CD4-positive, alpha-beta T cell treated with Interleukin-17A for 1 hour (primary cell): ENCODE measurements around the gene AFF1.

Source experiments
- DNase-seq: peaks from one replicate; pipeline ENCODE4 v3.0.0-alpha.2; 2020

AFF1 gene

DNA sequence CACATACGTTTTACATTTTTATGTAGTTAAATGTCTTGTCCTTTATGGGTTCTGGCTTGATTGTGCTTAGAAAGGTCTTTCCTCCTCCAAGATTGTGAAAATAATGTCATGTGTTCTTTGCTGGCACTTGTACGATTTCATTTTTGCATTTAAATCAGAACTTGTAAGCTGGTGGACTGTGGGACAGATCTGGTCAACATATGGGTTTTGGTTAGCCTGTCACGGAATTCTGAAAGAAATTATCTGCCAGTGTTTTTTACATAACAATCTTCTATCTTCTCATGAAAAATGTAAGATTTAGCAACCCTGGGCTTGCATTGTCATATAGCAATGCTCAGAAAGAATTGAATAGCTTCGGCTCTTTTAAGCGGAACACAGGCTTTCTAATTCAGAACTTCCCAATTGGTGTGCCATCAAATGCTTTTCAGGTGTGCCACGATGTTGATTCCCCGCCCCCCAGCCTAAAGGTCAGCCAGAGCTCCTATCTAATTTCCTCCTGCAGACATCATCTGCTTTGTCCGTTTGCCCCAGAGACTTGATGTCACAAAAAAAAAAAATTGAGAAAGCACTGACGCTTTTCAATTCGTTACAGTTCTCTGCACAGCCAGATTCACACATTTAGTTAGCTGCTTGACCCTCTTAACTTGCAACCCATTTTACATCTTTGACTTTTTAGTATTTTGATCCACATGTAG, 16.2 kb downstream of the AFF1 start:
- DNase-seq: no peak

DNA sequence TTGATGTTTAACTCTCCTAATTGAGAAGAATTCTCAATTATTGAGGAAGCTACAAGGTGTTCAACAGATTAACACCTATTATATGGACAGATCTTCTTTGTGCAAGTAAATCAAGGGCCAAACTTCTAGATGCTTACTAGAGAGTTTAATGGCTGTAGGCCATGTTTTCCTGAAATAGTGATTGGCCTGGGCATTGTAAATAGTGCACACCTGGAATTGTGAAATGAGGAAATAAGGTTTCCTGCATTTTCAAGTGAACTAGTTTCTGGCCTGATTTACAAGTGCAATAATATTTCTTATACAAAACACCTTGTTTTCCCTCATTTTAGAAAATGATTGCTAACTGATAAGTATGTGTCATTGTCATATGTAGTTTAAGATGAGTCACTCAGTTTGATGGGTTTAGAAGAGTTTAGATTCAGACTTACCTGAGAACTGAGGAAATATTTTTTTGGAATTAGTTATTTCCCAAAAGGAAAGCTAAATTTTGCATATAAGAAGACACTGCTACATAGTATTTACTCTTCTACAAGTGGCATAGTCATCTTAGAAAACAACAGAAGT, 21.2 kb downstream of the AFF1 start:
- no peak for DNase-seq

DNA sequence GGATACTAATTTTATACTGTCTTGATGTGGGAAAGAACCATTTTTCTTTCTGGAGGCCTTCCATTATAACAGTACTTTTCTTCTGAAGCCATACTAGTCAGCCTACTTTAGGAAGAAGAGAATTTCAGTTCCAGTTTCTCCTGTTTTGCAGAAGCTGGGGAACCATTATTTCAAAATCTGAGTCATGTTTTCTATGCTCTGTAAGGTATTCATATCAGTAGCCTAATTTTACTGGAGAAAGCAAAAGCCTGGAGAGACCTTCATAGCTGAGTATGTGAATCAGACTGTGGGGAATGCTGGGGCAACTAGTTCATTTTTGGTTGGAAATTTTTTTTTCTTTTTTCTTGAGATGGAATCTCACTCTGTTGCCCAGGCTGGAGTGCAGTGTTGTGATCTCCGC, 22.4 kb downstream of the AFF1 start:
- DNase-seq: no peak

DNA sequence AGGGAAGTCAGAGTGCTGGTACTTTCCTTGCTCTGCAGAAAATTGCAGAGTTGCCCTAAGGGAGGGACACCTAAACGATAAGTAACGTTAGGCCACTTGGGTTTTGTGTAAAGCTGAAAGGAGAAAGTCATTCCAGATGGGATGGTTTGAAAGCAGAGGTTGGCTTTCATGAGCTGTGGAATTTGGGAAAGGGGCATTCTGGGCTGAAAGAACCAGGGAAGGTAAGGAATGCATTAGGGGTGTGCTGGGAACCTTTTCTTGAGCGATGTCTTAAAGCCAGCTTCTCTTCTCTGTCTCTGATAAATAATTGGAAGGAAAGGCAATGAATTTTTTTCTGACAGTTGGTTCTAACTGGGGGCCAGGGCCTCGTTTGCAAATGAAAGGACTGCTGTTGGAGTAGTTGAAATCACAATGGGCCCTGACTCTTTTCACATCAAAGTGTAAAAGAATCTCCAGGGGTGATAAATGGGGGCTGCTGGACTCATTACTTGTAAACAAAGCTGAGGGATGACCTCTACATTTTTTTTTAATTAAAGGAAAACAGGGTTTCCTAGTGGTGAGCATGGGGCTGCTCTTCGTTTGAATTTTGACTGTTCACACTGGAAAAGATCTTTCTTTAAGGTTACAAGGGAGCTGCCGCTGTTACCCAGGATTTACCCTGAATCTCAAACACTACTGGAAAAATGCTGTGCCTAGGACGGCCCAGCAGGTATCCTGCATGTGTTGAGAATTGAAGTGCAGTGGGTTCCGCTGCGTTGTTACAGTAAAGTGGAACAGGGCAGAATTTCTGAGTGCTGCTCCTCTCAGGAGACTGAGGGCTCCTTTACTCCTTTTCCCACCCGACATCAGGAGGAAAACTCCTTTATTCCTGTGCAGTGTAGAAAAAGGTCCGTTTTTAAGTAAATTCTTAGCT, 25.0 kb downstream of the AFF1 start:
- no peak for DNase-seq

DNA sequence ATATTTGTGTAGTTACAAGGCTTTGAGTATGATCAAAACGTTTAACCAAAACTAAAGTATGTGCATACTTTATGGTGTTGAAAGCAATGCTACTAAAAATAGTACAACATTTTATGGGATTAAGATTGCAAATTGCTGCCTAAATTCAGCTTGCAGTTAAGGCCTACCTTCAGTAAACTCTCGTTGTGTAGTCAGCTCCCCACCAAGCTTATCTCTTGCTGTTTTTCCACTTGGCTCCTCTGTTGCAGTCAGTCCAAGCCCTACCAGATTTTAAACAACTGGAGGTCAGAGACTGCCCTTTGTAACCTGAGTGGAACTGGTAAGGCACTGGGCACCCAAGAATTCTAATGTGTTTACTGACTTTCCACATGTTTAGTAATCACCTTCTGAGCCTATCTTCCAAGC, 25.7 kb downstream of the AFF1 start:
- no peak for DNase-seq

DNA sequence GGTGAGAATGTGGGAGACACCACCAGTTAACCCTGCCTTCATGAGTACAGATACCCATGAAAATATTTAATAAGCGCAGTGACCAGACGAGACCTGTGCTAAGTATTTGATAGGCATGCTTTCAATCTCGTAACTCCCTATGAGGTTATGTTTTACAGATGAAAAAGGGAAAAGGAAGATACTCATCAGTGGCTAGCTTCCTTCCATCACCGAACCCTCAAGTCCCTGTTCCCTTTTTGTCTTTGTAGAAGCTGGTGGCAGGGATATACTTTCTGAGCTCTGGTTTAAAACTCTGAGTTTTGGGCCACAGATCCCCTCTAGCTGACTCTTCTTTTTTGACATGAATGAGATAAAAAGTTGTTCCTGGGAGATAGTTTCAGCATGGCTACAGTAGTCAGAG, 26.3 kb downstream of the AFF1 start:
- DNase-seq: no peak

DNA sequence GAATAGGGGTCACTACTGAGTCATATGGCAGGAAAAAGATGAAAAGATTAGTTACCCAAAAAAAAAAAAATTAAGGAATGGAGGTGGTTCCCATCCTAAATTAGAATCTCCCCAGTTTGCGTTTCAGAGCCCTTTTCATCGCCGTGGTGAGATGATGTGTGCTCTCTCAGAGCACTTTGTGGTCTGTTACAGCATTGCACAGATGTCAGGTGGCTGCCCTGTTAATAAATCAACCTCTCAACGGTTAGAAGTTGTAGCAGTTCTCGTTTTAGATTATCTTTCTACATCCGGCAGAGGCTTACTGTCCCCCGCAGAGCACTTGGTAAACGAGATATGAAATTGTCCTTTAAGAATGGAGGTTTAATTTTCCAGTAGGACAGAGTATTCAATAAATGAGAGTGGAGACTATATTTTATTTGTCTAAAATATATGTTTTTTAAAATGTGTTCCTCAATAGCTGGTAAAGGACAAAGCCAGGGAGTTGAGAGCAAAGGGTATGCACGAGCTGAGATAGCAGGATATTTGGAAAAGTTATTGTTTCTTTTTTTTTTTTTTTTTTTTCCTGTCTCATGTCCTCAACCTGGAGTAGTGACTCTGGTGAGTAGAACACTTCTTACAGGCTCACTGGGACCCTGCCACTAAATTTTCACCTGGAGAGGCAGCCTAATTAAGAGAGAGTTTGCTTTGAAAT, 26.9 kb downstream of the AFF1 start:
- no peak for DNase-seq

DNA sequence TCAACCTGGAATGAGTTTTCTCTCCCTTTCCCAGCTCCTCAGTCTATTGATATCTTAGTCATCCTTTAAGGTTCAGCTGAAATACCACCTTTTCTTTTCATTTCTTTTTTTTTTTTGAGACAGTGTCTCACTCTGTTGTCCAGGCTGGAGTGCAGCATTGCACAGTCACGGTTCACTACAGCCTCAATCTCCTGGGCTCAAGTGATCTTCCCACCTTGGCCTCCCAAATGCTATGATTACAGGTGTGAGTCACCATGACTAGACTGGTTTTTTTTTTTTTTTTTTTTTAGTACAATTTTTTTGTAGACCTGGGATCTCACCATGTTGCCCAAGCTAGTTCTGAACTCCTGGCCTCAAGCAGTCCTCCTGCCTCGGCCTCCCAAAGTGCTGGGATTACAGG, 28.9 kb downstream of the AFF1 start:
- no peak for DNase-seq

DNA sequence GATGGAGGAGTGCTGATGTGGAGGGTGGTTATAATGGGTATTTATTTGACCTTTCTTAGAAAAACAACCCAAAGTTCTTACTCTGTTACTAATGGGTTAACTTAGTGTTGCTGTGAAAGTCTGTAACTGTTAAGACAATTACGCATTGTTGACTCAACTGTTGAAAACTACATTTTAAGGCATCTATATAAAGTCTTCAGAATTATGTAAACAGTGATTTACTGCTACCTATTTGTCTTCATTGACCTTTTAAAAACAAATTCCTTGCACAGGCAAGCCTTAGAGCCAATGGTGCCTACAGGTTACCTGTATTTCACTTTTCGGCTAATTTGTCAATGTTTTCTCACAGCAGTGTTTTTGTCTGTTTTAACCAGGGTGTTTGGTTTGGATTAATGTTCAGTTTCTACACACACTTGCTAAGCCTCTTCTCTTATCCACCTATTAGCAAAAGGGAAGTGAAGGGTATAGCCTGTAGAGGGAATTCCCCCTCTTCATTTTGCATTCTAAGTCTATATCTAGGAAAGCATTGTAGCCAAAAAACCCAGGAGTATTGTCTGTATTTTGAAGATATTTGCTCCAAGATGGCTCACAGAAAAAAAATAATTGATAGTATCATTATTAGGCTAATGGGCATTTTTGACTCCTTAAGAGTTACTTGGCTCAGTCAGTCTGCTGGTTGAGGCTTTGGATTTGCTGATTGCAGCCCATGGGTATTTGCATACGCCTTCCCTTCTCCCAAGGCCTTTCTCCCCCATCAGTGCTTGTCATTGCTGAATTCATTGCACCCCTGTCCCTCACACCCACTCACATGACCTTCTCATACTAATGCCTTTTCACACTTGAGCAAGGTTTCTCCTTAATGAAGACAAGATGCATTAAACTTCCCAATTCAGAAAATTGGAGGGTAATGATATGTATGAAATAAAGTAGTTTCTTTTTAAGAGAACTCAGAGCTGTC, 30.5 kb downstream of the AFF1 start:
- DNase-seq: no peak

DNA sequence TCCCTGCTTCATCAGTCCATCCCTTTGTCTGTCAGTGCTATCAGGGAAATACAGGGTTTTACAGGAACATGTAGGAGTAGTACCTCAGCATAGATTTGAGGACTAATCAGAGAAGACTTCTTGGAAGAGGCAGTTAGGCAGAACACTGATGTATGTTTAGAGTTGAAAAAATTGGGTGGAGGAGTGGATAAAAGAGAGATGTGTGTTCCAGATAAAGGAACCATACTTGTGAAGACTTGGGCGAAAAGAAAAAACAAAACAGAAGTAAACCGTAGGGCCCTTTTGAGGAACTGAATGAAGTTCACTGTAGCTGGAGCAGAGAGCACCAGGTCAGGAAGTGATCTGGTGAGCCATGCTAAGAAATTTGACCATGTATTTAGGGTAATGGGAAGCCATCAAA, 32.3 kb downstream of the AFF1 start:
- no peak for DNase-seq

DNA sequence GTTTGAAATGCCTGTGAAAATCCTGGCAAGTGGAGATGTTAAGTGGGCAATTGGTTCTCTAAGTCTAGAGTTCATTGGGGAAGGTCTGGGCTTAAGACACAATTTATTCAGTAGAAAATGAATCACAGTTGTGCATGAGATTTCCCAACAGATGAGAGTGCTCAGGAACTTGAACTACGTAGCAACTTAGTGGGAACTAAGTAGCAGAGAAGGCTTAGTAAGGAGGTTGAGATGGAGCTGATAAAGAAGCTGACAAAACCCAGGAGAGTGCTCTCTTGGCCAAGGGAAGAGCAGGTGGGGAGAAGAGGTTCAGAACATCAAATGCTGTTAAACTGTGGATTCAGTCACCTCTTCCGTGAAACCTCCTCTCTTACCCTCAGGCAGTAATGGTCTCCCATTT, 33.0 kb downstream of the AFF1 start:
- no peak for DNase-seq

DNA sequence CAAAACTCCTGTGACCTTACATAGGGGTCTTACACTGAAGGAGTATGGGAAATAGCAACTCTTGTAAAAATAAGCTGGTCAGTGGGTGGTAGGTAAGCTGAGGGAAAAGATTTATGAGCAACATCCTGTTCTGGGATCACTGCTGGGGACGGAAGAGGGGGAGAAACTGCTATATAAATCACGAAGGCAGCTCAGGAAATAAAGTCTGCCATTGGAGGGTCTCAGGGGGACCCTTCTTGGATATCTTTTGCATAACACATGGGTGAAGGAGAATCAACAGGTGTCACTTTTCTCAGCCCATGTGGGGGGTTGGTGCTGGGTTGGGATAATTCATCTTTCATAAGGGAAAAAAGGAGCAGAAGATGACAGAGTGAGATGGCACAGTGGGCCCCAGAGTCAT, 33.7 kb downstream of the AFF1 start:
- DNase-seq: no peak

DNA sequence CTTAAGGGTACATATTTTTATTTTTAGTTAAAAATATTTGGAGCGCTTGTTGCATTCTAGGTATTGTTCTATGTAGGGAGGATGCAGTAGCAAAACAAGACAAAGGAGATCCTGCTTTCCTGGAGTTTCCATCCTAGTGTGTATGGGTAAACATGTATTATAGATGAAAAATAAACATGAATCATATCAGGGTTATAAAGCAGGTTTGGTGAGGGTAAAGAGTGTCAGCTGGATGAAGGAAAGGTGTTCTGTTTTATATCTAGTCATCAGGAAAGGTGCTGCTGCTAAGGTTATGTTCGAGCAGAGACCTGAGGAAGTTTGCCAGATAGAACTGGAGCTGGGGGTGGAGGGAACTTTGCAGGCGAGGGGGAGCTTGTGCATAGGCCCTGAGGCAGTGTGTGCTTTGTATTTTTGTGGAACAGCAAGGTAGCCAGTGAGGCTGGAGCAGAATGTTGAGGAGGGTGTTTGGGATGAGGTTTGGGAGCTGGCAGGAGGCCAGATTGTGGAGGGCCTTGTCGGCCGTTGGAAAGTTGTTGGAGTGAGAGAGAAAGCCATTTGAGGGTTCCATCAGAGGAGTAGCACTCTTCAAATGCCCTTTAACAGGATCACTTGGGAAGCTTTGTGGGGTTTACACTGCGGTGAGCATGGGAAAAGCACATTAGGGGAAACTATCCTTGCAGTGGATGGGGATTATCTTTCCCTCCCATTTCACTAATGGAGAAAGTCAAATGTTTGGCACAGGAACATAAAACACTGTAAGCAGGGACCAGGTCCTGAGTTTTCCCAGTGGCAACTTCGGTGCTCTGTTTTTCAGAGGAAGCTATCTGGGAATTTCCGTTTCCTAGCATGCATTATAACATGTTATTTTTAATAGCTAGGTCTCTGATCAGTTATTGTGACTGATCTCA, 35.9 kb downstream of the AFF1 start:
- DNase-seq: no peak

DNA sequence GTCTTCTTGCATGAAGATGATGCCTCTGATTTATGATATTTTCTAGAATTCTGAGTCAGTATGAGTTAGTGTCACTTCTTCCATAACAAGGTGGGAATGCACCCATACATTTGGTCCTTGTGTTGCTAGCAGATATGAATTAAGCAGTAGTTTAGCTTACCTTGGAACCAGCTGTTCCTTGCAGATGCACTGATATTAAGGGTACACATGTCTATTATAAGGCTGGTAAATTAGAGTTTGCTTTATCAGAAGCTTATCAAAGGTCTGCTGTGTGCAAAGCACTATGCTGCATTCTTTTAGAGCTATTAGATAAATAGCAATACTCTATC, 36.5 kb downstream of the AFF1 start:
- DNase-seq: no peak

DNA sequence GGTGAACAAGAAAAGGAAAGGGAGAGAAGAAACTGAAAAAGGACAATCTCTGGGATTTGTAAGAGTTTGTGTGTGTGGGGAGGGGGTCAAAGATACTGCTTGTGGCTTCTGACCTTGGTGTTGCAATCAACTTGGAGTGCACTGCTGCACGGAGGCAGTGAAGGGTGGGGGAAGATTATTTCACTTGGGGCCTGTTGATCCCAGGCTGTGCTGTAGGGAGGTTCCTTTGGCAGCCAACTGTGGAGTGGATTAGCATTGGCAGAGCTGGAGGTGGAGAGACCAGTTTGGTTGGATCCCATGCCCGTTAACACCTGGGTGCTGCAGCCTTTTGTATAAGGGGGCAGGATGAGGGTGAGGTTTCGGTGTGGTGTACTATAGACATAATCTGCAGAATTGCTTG, 38.2 kb downstream of the AFF1 start:
- no peak for DNase-seq

DNA sequence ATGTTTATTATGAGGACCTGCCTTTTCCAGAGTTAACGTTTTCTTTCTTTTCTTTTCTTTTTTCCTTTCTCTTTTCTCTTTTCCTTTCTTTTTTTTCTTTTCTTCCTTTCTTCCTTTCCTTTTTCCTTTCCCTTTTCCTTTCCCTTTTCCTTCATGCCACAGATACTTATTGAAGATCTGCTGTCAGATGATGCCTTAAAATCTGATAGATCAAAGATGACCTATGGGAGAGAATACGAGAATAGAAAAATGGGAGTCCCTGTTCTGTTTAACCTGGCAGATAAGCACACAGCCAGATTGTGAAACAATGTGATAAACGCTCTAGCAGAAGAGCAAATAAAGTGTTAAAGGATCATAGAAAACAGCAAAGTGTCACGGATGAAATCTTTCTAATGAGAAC, 38.9 kb downstream of the AFF1 start:
- DNase-seq: no peak

DNA sequence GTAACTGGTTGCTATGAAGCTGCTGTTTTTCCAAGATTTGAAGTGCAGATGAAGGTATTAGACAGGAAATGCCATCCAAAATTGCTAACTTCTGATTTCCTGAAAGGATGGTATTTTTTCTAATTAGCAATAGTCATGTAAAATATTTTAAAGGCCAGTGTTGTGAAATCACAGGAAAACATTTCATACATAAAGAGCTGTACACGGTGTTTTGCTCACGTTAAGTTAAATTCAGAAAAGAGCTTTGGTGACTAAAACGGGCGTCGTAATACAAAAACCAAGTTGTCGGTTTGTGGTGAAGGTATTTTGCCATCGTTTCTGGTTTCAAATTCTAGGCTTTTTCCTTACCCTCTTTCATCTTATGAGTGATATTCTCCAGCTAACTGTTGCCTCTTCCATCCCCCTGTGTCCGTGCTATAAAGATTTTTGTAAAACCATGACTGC, 39.8 kb downstream of the AFF1 start:
- DNase-seq: no peak

DNA sequence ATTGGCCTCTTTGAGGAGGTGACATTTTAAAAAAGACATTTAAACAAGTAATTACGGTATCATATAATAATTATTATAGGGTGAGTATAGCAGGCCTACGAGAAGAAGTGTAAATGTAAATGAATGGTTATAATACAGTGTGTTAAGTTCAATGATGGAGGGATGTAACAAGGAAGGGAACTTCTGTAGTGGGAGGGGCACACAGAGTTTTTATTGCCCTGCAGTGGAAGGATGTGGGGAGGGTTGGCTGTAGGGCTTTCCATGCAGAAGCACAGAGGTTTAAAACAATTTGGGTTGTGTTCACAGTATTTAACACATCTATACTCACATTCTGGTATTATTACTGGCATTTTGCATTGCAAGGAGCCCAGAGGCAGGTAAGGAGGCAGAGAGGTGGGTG, 41.1 kb downstream of the AFF1 start:
- no peak for DNase-seq

DNA sequence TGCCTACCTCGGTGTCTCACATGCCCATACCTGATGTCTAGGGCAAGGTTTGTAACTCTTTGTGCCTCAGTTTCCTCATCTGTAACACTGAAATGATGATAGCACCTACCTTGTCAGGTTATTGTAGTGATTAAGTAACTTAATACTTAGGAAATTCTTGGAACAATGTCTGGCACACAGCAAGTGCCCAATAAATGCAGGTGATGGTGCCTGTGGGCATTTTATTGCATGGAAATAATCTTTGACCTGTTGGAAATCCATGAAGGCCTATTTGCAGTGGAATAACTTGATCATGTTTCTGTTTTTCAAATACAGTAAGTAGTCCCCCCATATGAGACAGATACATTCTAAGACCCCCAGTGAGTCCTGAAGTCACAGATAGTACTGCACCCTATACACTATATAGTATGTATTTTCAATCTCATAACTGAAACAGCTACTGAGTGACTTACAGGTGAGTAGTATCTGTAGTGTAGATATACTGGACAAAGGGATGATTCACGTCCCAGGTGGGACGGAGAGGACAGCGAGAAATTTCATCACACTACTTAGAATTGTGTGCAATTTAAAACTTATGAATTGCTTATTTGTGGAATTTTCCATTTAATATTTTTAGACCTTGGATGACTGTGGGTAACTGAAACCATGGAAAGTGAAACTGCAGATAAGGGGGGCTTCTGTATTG, 42.1 kb downstream of the AFF1 start:
- no peak for DNase-seq

DNA sequence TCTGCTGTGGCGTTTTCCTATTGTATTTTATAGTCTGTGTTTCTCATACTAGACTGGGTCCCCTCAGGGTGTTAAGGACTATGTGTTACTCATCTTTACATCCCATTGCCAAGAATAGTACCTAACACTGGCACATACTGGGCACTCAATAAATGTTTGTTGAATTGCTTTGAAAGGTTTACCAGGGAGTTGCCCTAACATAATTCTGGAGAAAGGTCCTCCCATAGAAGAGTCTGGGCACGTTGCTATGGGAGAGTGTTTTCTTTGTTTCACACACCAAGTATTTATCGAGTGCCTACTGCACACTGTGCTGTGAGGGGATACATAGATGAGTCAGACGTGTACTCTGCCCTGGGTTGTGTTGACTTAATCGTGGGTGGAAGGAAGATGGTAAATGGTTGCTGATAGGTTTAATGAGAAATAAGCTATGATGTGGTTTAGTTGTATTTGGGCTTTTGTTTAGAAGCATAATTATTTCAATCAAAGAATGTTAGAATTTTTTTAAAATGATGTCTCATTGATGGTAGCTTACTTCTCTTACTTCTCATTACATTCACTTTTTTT, 42.9 kb downstream of the AFF1 start:
- no peak for DNase-seq
